ENCODE measurements around the gene RAB30. TPM values are rescaled to one million over a fixed set of nuclear protein-coding genes. Genes with fewer than 3 reads are reported as not detected.
"Not testable (repeated sequence)": the region's sequence is repeated elsewhere in the genome, so short reads cannot be mapped to it uniquely, and the experiment has no call there.

The RAB30 gene
- total RNA-seq, 1 experiment from 2014 or later: 6.2 TPM

DNA sequence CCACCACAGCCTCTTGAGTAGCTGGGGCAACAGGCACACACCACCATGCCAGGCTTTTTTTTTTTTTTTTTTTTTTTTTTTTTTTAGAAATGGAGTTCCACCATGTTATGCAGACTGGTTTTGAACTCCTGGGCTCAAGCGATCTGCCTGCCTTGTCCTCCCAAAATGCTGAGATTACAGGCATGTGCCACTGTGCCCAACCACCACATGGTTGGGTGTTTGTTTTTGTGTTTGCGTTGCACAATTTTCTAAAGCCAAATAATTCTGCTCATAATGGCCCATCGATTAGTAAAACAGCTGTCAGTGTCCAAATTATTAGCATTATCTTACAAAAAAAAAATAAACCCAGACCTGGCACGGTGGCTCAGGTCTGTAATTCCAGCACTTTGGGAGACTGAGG, 104.3 kb downstream of the RAB30 start (continued):
- TF ChIP-seq ARID4B (CRISPR knock-in tag; IDR thresholded peaks at IDR 0.05; ENCODE audit: borderline replicate concordance) (no peak), TP53 (CRISPR knock-in tag; IDR thresholded peaks at IDR 0.05) (no peak), NFATC4 (CRISPR knock-in tag; IDR thresholded peaks at IDR 0.05) (no peak)

DNA sequence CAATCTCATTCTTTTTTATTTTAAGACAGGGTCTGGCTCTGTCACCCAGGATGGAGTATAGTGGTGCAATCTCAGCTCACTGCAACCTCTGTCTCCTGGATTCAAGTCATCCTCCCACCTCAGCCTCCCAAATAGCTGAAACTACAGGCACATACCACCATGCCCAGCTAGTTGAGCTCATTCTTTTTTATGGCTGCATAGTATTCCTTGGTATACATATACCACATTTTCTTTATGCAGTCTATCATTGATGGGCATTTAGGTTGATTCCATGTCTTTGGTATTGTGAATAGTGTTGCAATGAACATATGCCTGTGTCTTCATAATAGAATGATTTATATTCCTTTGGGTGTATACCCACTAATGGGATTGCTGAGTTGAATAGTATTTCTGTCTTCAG, 109.7 kb downstream of the RAB30 start:
- H3K36me3 Mint-ChIP-seq; H3K9me3 Mint-ChIP-seq; DNase-seq (ENCODE audit: low spot score); ATAC-seq; POLR2A ChIA-PET; H3K4me1 Mint-ChIP-seq; H3K4me3 Mint-ChIP-seq; CTCF ChIA-PET; H3K27ac Mint-ChIP-seq; H3K27me3 Mint-ChIP-seq (ENCODE audit: low read depth): not testable (repeated sequence)

GRCh38 chr11:82960779-82961143, 110.9 kb downstream of the RAB30 start:
- no peak for DNase-seq (ENCODE audit: low spot score)
- ATAC-seq: no peak

More at GRCh38 chr11:82960779-82961143, 110.9 kb downstream of the RAB30 start:
- no peaks in the 10 kb centered on the region for H3K27me3 Mint-ChIP-seq (ENCODE audit: low read depth)
- peaks cover 7% of the 10 kb centered on the region for H3K4me1 Mint-ChIP-seq
- 0 out of 2 replicates have a peak, but pooled peaks cover 4% of the 10 kb centered on the region for H3K9me3 Mint-ChIP-seq
- H3K36me3 Mint-ChIP-seq: no peaks in the 10 kb centered on the region
- ChIA-PET CTCF (interaction anchor here (0.8 to 1.1 kb wide), 3 partner anchors 34 to 258 kb away, joined by 3 read pairs; no protein-coding TSS in a partner anchor), POLR2A (no interaction called here)
- TF ChIP-seq ZNF423 (CRISPR knock-in tag; IDR thresholded peaks at IDR 0.05) (no peak), ZNF232 (CRISPR knock-in tag; IDR thresholded peaks at IDR 0.05) (no peak), PREB (CRISPR knock-in tag; IDR thresholded peaks at IDR 0.05; ENCODE audit: borderline replicate concordance) (no peak), GTF2I (CRISPR knock-in tag; conservative IDR thresholded peaks at IDR 0.05) (no peak), E2F1 (CRISPR knock-in tag; IDR thresholded peaks at IDR 0.05) (no peak), SMAD3 (CRISPR knock-in tag; IDR thresholded peaks at IDR 0.05; ENCODE audit: borderline replicate concordance) (no peak), TP53 (CRISPR knock-in tag; IDR thresholded peaks at IDR 0.05) (no peak), PRRX2 (CRISPR knock-in tag; IDR thresholded peaks at IDR 0.05) (no peak), FOXP4 (CRISPR knock-in tag; IDR thresholded peaks at IDR 0.05) (no peak), GRHL2 (CRISPR knock-in tag; IDR thresholded peaks at IDR 0.05; ENCODE audit: insufficient replicate concordance, severe bottlenecking) (no peak)
- TF ChIP-seq, protein P1, sequence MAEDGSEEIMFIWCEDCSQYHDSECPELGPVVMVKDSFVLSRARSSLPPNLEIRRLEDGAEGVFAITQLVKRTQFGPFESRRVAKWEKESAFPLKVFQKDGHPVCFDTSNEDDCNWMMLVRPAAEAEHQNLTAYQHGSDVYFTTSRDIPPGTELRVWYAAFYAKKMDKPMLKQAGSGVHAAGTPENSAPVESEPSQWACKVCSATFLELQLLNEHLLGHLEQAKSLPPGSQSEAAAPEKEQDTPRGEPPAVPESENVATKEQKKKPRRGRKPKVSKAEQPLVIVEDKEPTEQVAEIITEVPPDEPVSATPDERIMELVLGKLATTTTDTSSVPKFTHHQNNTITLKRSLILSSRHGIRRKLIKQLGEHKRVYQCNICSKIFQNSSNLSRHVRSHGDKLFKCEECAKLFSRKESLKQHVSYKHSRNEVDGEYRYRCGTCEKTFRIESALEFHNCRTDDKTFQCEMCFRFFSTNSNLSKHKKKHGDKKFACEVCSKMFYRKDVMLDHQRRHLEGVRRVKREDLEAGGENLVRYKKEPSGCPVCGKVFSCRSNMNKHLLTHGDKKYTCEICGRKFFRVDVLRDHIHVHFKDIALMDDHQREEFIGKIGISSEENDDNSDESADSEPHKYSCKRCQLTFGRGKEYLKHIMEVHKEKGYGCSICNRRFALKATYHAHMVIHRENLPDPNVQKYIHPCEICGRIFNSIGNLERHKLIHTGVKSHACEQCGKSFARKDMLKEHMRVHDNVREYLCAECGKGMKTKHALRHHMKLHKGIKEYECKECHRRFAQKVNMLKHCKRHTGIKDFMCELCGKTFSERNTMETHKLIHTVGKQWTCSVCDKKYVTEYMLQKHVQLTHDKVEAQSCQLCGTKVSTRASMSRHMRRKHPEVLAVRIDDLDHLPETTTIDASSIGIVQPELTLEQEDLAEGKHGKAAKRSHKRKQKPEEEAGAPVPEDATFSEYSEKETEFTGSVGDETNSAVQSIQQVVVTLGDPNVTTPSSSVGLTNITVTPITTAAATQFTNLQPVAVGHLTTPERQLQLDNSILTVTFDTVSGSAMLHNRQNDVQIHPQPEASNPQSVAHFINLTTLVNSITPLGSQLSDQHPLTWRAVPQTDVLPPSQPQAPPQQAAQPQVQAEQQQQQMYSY (CRISPR knock-in tag; IDR thresholded peaks at IDR 0.05): no peak
- TF ChIP-seq, protein P2, sequence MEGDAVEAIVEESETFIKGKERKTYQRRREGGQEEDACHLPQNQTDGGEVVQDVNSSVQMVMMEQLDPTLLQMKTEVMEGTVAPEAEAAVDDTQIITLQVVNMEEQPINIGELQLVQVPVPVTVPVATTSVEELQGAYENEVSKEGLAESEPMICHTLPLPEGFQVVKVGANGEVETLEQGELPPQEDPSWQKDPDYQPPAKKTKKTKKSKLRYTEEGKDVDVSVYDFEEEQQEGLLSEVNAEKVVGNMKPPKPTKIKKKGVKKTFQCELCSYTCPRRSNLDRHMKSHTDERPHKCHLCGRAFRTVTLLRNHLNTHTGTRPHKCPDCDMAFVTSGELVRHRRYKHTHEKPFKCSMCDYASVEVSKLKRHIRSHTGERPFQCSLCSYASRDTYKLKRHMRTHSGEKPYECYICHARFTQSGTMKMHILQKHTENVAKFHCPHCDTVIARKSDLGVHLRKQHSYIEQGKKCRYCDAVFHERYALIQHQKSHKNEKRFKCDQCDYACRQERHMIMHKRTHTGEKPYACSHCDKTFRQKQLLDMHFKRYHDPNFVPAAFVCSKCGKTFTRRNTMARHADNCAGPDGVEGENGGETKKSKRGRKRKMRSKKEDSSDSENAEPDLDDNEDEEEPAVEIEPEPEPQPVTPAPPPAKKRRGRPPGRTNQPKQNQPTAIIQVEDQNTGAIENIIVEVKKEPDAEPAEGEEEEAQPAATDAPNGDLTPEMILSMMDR (IDR thresholded peaks at IDR 0.05): no peak
- TF ChIP-seq, protein P3, sequence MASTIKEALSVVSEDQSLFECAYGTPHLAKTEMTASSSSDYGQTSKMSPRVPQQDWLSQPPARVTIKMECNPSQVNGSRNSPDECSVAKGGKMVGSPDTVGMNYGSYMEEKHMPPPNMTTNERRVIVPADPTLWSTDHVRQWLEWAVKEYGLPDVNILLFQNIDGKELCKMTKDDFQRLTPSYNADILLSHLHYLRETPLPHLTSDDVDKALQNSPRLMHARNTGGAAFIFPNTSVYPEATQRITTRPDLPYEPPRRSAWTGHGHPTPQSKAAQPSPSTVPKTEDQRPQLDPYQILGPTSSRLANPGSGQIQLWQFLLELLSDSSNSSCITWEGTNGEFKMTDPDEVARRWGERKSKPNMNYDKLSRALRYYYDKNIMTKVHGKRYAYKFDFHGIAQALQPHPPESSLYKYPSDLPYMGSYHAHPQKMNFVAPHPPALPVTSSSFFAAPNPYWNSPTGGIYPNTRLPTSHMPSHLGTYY (CRISPR knock-in tag; IDR thresholded peaks at IDR 0.05): no peak
- no peak overlapping the region for H3K4me3 Mint-ChIP-seq
- H3K27ac Mint-ChIP-seq: no peak overlapping the region

All from WTC11 (cell line).